Esophagus mucosa (tissue), 1 donor: ENCODE data around the gene EIF5A2. TPM values are rescaled to one million over a fixed set of nuclear protein-coding genes. Genes with fewer than 3 reads are reported as not detected.
A peak's percentile ranks its signal among the peaks of the same experiment; 100 is the strongest.
"Not testable (repeated sequence)": the region's sequence is repeated elsewhere in the genome, so short reads cannot be mapped to it uniquely, and the experiment has no call there.

ENCODE experiments used
- ATAC-seq: fragments of 200-7000 bp; cut with Tn5 transposase; one replicate; pipeline ENCODE4 v1.9.1; 2020
- total RNA-seq: library from RNA; stranded (reverse); gene quantifications from one replicate; pipeline ENCODE4 v1.2.4, GENCODE V29; 2023
- donor health status: DM: yes; HTN: yes; CAD: no.

The EIF5A2 gene
- 2.4 TPM for total RNA-seq

DNA sequence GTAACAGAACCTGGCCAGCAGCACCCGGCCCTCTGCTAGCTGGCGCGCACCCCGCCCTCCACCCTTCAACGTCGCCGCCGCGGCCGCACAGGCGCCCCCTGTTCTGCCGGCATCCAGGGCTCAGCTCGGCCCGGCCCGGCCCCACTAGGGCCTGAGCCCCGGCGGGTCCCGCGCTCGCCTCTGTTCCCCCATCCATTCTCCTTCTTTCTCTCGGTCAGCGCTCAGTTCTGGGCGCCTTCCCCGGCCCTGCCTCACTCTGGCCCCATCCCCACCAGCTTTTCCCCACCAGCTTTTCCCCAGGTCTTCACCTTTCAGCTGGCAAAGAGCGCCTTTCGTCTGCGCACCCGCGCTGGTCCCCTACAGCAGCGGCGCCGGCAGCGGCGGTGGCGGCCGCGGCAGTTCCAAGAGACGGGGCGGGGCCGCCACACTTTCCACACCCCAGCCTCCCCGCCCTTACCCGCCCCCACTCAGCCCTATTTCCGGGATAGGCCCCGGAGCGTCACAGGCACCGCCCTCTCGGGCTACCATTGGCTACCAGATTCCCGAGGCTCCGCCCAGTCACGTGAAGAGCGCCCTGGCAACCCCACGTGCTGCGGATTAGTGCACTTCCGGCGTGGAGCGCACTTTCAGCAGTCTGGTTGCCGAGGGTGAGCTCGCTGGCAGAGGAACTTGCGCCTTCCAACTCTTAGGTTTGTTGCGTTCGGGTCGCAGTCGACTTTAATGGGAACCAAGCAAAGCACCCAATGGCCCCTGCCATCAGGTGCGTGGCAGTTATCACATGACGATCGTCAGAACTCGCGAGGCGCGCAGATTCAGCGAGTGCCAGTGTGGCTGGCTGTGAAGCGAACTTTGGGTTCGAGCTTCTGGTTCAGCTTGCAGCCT lies at the start of gene EIF5A2:
Gene EIF5A2, minus strand, starts transcription at position 403 of the 882 bp plus-strand sequence. CDS start 831 bp downstream, outside the sequence.
- peak; percentile 98 for ATAC-seq

DNA sequence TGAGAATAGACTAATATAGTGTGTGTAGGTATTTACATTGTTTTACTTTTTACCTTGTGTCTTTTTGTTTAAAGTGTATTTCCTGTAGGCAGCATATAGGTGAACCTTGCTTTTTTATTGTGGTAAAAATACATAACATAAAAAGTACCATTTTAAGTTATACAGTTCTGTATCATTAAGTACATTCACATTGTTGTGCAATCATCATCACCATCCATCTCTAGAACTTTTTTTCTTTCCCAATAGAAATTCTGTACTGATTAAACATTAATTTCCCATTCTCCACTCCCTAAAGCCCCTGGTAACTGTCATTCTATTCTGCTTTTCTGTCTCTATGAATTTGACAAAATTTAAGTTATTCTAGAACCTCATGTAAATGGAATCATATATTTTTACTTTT lies 48.2 kb upstream of the EIF5A2 start:
- no peak for ATAC-seq

DNA sequence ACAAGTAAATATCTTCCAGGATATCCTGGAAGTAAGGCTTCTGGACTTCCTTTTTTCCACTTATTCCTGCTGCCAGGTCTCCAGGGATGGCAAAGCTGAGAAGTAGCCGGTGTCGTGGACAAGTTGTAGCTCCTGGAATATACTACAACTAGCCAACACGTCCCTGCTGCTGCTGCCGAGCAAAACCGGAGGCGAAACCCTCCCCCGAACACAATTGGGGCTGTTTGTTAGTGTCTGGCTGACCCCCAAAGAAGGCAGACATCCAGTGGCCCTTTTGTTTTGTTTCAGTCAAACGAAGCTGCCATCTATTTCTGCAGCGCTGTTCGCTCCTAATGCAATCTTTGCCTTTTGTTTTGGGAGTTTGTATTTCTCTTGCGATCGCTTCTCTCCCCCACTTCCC lies 45.3 kb upstream of the EIF5A2 start:
- no peak for ATAC-seq

GRCh38 chr3:170953229-170953628 lies 44.8 kb upstream of the EIF5A2 start:
- ATAC-seq: no peak

GRCh38 chr3:170949211-170949610 lies 40.8 kb upstream of the EIF5A2 start:
- no peak for ATAC-seq

GRCh38 chr3:170947018-170947769 lies 38.8 kb upstream of the EIF5A2 start:
- ATAC-seq: no peak

DNA sequence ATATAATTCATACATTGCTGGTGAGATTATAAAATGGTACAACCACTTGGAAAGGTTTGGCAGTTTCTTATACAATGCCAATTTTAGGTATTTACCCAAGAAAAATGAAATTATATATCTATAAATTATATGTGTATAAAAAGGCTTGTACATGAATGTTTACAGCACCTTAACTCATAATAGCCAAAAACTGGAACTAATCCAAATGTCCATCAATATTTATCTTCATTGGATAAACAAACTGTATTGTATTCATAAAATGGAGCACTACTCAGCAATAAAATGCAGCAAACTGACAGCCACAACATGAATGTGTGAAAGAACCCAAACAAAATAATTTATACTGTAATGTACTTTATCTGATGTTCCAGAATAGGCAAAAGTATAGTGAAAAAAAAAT lies 33.6 kb upstream of the EIF5A2 start:
- no peak for ATAC-seq

DNA sequence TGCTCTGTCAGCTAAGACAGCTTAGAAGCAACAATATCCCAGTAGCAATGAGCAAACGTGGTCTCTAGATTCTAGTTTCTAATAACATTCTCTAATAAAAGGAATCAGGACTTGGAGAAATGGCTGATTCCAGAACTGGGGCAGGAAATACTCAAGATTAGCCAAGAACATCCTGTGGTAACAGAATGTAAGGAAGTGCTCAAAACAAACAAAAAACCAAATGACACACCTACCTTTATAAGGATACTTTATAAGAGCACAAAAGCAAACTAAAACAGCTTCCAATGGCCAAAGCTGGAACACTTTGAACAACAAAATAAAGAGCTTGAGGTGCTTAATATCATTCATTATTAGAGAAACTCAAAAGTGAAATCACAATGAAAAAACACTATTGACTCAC lies 33.1 kb upstream of the EIF5A2 start:
- ATAC-seq: no peak

DNA sequence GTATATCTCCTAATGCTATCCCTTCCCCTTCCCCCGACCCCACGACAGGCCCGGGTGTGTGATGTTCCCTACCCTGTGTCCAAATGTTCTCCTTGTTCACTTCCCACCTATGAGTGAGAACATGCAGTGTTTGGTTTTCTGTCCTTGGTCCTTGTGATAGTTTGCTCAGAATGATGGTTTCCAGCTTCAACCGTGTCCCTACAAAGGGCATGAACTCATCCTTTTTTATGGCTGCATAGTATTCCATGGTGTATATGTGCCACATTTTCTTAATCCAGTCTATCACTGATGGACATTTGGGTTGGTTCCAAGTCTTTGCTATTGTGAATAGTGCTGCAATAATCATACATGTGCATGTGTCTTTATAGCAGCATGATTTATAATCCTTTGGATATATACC lies 24.6 kb upstream of the EIF5A2 start:
- not testable (repeated sequence) for ATAC-seq

DNA sequence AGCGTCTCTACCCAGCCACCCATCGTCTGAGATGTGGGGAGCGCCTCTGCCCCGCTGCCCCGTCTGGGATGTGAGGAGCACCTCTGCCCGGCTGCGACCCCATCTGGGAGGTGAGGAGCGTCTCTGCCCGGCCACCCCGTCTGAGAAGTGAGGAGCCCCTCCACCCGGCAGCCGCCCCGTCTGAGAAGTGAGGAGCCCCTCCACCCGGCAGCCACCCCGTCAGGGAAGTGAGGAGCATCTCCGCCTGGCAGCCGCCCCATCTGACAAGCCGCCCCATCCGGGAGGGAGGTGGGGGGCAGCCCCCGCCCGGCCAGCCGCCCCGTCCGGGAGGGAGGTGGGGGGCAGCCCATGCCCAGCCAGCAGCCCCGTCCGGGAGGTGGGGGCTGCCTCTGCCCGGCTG lies 15.1 kb upstream of the EIF5A2 start:
- not testable (repeated sequence) for ATAC-seq

DNA sequence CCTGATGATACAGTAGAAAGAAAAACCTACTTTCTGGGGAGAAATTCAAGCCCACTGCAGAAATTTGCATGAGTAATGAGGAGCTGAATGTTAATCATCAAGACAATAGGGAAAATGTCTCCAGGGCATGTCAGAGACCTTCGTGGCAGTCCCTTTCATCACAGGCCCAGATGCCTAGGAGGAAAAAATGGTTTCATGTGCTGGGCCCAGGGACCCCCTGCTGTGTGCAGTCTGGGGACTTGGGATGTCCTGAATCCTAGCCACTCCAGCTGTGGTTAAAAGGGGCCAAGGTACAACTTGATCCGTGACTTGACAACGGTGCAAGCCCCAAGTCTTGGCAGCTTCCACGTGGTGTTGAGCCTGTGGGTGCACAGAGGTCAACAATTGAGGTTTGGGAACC lies 10.3 kb upstream of the EIF5A2 start:
- ATAC-seq: no peak

GRCh38 chr3:170914690-170915089 lies 6.3 kb upstream of the EIF5A2 start:
- ATAC-seq: no peak

GRCh38 chr3:170914212-170914611 lies 5.8 kb upstream of the EIF5A2 start:
- ATAC-seq: no peak

DNA sequence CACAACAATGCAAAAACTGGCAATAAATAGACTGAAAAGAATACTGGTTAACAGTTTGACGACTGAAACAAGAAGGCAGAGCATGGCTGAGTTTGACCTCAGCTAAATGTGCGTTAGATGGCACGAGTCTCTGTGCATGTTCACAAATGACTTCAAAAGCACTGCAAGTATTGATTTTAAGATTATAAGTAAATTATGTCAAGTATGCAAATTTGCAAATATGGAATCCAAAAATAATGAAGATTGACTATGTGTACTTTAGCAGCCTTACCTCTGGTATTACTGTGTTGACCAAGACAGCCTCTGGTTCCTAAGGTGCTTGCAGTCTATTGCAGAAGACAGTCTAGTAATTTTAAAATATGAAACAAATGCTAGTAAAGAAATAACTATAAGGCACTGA lies 2.6 kb upstream of the EIF5A2 start:
- no peak for ATAC-seq

GRCh38 chr3:170910542-170910941 lies 2.1 kb upstream of the EIF5A2 start:
- ATAC-seq: no peak

DNA sequence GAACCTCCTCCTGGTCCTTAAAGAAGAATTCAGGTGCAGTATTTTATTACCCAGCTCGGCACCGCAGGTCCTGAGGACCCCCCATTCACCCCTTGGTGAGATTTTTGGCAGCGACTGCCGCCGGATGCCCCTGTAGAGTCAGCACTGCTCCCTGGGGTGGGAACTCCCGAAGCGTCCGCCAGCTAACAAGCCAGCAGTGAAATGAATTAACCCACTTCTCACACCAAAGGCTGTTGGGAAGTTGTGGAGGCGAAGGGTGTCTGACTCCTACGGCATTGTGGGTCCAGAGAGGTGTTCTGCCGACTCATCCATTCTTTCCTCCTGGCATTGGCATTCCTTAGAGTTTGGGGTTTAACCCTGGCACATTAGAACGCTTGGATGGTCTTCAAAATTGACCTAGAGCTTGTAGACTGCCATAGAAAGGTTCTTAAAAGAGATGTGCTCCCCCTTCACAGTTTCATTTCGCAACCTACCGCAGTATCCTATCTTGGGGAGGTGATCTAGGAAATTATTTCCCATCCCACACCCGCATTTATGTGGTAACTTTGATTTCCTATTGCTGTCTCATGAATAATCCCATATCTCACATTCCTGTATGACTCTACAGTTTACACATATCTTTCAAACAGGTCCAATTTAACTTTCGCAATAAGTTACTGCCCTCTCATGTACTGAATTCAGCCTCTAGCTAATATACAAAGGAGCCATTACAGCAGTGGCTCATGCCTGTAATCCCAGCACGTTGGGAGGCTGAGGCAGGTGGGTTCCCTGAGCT lies 879 bp upstream of the EIF5A2 start:
- ATAC-seq: peak; percentile 49

GRCh38 chr3:170907637-170908234 lies 701 bp downstream of the EIF5A2 start:
- ATAC-seq: no peak

GRCh38 chr3:170905862-170906261 lies 2.6 kb downstream of the EIF5A2 start:
- no peak for ATAC-seq

- ATAC-seq: no peak
These were observed 5.3 kb downstream of the EIF5A2 start for GRCh38 chr3:170903123-170903522.

- no peak for ATAC-seq
These were observed 9.0 kb downstream of the EIF5A2 start for GRCh38 chr3:170899455-170899854.

GRCh38 chr3:170897978-170898377 lies 10.5 kb downstream of the EIF5A2 start:
- ATAC-seq: no peak

DNA sequence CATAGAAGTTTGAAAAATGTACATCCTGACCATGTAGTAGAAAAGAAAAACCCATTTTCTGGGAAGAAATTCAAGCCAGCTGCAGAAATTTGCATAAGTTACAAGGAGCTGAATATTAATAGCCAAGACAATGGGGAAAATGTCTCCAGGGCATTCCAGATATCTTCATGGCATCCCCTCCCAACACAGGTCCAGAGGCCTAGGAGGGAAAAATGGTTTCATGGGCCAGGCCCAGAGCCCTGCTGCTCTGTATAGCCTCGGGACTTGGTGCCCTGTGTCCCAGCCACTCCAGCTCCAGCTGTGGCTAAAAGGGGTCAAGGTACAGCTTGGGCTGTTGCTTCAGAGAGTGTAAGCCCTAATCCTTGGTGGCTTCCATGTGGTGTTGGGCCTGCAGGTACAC lies 11.2 kb downstream of the EIF5A2 start:
- ATAC-seq: not testable (repeated sequence)

- ATAC-seq: no peak
These were observed 11.7 kb downstream of the EIF5A2 start for GRCh38 chr3:170896781-170897180.
